ENCODE measurements around the gene KDELR3.

KDELR3 gene

GRCh38 chr22:38504731-38505540 is 37.0 kb downstream of the KDELR3 start:
- intact Hi-C loops (cut with DNase I), result loop anchor here (5.0 to 10.0 kb wide), 3 partner anchors 67 to 200 kb away; partner anchors contain the start of genes CBY1, DMC1, FAM227A and GTPBP1
- DNase-seq, result no peak

GRCh38 chr22:38505541-38506117 is 37.7 kb downstream of the KDELR3 start:
- intact Hi-C loops (cut with DNase I), result loop anchor here (5.0 to 10.0 kb wide), 2 partner anchors 67 to 199 kb away; partner anchors contain the start of genes DMC1, GTPBP1 and JOSD1
- DNase-seq, result peak; percentile 52 to 96 (median 68)

- peak; percentile 90 to 99 (median 92) for DNase-seq
- intact Hi-C loops (cut with DNase I), result loop anchor here (5.0 to 10.0 kb wide), 2 partner anchors 66 to 198 kb away; partner anchors contain the start of genes DMC1, GTPBP1 and JOSD1
Observed at GRCh38 chr22:38506118-38506962, 38.4 kb downstream of the KDELR3 start, which contains the start of gene DDX17. Gene DDX17 (minus strand): TSS chr22:38506311.

GRCh38 chr22:38510416-38510970 is 42.6 kb downstream of the KDELR3 start:
- intact Hi-C loops (cut with DNase I), result no loop called here
- DNase-seq, result no peak

- DNase-seq, result peak in 1 of 10 donors; percentile 33
- intact Hi-C loops (cut with DNase I), result no loop called here
Observed at GRCh38 chr22:38513063-38513462, 45.2 kb downstream of the KDELR3 start.

- intact Hi-C loops (cut with DNase I), result no loop called here
- DNase-seq, result no peak
Observed at GRCh38 chr22:38518620-38519019, 50.7 kb downstream of the KDELR3 start.

GRCh38 chr22:38519453-38520250 is 51.8 kb downstream of the KDELR3 start:
- peak in 1 of 10 donors; percentile 7 for DNase-seq
- intact Hi-C loops (cut with DNase I), result no loop called here

GRCh38 chr22:38523029-38523428 is 55.1 kb downstream of the KDELR3 start:
- DNase-seq, result peak in 1 of 10 donors; percentile 9
- intact Hi-C loops (cut with DNase I), result no loop called here

GRCh38 chr22:38523479-38523878 is 55.6 kb downstream of the KDELR3 start:
- intact Hi-C loops (cut with DNase I), result no loop called here
- peak in 1 of 10 donors; percentile 2 for DNase-seq

- intact Hi-C loops (cut with DNase I), result no loop called here
- no peak for DNase-seq
Observed at GRCh38 chr22:38524429-38524828, 56.5 kb downstream of the KDELR3 start.

GRCh38 chr22:38531251-38531938 is 63.5 kb downstream of the KDELR3 start:
- DNase-seq, result no peak
- intact Hi-C loops (cut with DNase I), result no loop called here

Data from posterior cingulate gyrus (tissue), 11 donors.